Measurements from ENCODE around the gene BSDC1. TPM values are rescaled to one million over a fixed set of nuclear protein-coding genes. Genes with fewer than 3 reads are reported as not detected.
"Not testable (repeated sequence)": the region's sequence is repeated elsewhere in the genome, so short reads cannot be mapped to it uniquely, and the experiment has no call there.

Gene BSDC1
- total RNA-seq, 1 donor from 2014 or later, result 50.2 TPM

- DNase-seq (ENCODE audit: low read depth in 2 of 2), result no peak
These were observed 33.0 kb downstream of the BSDC1 start for GRCh38 chr1:32361308-32361673.

DNA sequence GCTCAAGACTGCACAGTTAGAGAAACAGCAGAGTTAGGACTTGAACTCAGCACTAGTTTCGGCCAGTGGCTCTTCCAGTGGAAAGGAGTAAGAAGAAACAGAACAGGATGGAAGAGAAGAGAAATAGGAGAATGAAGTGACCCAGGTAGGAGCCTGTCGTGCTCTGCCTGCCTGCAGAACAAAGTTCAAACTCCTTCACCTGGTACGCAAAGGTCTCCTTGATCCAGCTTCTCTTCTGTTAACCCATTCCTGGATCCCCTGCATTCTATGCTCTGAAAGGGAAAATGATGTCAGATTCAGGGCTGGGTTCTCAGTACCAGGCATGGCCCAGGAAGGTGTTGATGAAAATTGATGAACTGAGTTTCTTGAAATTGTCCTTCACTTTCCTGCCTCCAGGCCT lies 35.8 kb downstream of the BSDC1 start:
- DNase-seq (ENCODE audit: low read depth in 2 of 2), result no peak

- no peak for DNase-seq (ENCODE audit: low read depth in 2 of 2)
These were observed 36.6 kb downstream of the BSDC1 start for GRCh38 chr1:32357614-32358013.

DNA sequence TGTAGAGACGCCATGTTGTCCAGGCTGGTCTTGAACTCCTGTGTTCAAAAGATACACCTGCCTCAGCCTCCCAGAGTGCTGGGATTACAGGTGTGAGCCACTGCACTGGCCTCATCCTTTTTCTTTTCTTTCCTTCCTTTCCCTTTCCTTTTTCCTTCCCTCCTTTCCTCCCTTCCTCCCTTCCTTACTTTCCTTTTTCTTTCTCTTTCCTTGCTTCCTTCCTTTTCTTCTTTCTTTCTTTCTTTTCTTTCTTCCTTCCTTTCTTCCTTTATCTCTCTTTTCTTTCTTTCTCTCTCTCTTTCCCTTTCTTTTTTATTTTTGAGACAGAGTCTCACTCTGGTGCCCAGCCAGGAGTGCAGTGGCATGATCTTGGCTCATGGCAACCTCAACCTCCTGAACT lies 37.8 kb downstream of the BSDC1 start:
- no peak for DNase-seq (ENCODE audit: low read depth in 2 of 2)

- not testable (repeated sequence) for DNase-seq (ENCODE audit: low read depth in 2 of 2)
These were observed 38.5 kb downstream of the BSDC1 start for GRCh38 chr1:32355778-32356177.

DNA sequence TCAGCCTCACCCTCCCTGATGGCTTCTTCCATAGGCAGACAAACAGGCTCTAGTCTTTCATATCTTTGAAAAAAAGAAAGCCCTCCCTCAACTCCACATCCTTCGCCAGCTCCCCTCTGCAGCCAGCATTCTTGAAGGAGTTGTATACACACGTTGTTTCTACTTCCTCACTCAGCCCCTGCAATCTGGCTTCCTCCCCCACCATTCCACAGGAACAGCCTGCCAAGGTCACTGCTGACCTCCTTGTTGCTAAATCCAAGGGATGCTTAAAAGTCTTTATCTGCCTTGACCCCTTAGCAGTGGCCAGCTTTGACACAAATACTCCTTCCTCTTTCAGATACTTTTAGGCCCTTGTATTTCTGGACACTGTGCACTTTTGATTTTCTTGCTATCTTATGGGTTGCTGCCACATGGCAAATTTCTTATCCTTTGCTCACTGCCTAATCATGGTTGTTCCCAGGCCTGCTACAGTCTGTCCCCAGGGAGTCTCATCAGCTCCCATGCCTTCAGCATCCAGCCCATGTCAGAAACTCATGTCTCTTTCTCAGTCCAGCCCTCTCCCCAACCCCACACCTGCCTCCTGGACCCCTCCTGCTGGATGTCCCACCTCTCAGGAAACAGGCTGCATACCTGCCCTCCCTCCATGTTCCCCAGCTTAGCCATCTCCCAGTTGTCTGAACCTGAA lies 40.2 kb downstream of the BSDC1 start:
- DNase-seq (ENCODE audit: low read depth in 2 of 2), result no peak

GRCh38 chr1:32353431-32353830 lies 40.8 kb downstream of the BSDC1 start:
- DNase-seq (ENCODE audit: low read depth in 2 of 2), result no peak

DNA sequence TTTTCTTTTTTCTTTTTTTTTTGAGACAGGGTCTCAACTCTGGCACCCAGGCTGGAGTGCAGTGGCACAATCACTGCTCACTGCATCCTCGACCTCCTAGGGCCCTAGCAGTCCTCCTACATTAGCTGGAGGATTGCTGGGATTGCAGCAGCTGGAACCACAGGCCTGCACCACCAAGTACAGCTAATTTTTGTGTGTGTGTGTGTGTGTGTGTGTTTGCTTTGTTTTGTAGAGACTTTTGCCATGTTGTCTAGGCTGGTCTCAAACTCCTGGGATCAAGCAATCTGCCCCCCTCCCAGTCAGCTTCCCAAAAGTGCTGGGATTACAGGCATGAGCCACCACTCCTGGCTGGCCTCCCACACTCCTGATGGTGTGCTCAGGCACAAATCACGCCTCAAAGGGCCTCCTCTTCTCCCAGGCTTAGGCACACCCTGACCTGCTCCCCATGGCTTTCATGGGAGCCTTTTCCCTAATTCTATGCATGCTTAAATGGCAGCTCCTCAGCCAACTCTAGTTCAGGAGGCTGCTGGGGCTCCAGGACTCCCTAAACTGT lies 41.3 kb downstream of the BSDC1 start:
- no peak for DNase-seq (ENCODE audit: low read depth in 2 of 2)

DNA sequence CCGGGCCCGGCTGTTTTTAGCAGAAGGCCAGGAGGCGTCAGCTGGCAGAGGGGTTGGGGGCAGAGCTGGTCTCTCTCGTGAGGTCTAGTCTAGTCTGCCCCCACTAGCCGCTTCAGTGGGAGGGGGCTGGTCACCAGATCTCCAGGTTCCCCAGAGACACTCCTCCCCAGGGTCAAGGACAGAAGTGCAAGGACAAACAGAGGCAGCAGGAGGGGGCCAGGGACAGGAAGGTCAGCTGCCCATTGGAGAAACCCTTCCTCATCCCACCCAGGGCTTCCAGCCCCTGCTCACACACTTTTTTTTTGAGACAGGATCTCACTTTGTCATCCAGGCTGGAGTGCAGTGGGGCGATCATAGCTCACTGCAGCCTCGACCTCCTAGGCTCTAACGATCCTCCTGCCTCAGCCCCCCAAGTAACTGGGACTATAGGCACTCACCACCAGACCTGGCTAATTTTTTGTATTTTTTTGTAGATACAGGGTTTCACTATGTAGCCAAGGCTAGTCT lies 41.9 kb downstream of the BSDC1 start:
- DNase-seq (ENCODE audit: low read depth in 2 of 2), result no peak

- DNase-seq (ENCODE audit: low read depth in 2 of 2), result peak; percentile 87 to 90
These were observed 42.6 kb downstream of the BSDC1 start for GRCh38 chr1:32351399-32352238.

DNA sequence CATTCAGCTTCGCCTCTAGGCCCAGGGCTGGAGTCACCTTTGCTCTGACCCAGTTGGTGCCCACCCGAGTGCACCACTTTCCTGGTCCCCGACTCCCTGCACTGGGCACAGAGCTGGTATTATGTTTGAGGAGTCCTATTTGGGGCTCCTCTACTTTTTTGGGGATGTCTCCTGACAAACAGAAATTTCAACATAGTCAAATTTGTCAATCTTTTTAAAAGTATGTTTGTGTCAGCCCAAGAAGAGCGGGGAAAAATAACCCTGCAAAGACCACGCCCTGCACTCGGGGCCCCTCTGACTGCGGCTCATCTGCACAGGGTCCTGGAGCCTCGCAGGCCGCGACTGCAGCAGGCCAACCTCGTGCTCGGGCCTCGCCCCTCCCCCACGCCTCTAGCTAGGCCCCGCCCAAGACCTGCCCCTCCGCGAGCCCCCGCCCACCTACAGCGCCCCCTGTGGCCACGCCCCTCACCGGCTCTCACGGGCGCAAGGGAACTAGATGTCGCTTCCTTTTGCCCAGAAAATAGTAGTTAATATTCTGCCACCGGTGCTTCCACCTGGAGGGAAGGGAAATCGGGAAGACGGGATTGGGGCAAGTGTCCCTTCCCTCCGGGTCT lies 43.3 kb downstream of the BSDC1 start:
- DNase-seq (ENCODE audit: low read depth in 2 of 2), result peak; percentile 66 to 86

DNA sequence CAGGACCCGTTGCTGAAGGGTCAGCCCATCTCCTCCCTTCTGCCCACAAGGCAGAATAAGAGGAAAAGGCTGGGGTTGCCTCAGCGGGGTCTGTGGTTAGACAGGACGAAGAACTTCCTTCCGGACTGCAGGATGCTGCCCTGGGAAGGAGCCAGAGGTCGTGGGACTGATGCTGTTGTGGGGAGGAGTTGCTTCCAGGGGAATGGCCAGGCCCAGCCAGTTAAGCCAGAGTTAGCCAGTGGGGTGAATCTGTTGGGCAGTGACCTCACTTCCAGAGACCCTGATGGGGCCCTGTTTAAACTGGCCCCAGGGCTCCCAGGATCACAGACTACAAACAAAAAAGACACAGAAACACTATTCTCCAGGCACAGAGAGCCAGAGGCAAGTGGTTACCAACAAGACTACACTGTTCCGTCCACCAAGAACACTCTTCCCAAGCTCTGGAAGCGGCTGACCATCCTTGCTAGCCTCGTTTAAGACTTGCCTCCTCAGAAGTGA lies 45.0 kb downstream of the BSDC1 start:
- DNase-seq (ENCODE audit: low read depth in 2 of 2), result peak; percentile 95 to 97

DNA sequence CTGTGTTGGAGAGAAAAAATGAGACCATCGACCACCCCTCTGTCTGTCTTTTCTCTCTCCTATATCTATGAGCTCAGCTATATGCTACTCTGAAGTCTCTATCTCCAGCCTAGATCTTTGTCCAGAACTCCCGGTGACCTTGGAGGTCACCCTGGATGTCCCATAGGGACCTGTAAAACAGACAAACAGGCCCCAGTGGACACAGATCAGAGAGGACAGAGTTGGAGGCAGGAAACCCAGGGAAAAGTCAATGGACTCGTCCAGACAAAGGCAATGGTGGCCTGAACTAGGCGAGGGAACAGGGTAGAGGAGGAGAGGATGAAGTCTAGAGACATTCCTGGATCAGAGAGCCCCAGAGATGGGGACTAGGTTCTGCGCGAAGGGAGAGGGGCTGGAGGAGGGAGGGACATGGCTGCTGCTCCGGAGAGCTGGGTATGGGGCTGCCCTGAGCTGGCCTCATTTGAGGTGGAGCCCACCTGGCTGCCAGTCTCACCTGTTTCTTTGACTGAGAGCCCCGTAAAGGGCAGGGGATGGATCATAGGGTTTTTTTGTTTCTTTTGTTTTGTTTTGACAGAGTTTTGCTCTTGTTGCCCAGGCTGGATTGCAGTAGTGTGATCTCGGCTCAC lies 47.6 kb downstream of the BSDC1 start:
- no peak for DNase-seq (ENCODE audit: low read depth in 2 of 2)

GRCh38 chr1:32345289-32345827 lies 48.9 kb downstream of the BSDC1 start:
- DNase-seq (ENCODE audit: low read depth in 2 of 2), result peak; percentile 63 to 80

- no peak for DNase-seq (ENCODE audit: low read depth in 2 of 2)
These were observed 51.5 kb downstream of the BSDC1 start for GRCh38 chr1:32342704-32343103.

- DNase-seq (ENCODE audit: low read depth in 2 of 2), result no peak
These were observed 52.3 kb downstream of the BSDC1 start for GRCh38 chr1:32341971-32342370.

GRCh38 chr1:32341186-32341757 lies 53.0 kb downstream of the BSDC1 start:
- DNase-seq (ENCODE audit: low read depth in 2 of 2), result no peak

- peak in 1 of 2 donors; percentile 60 for DNase-seq (ENCODE audit: low read depth in 2 of 2)
These were observed 54.8 kb downstream of the BSDC1 start for GRCh38 chr1:32339363-32339978.

- DNase-seq (ENCODE audit: low read depth in 2 of 2), result no peak
These were observed 55.5 kb downstream of the BSDC1 start for GRCh38 chr1:32338637-32339145.

Measured in lung microvascular endothelial cell (primary cell).